Activated CD8-positive, alpha-beta memory T cell treated with anti-CD3 and anti-CD28 coated beads for 24 hours (primary cell): ENCODE data around the gene CGNL1.

ENCODE experiments used
- DNase-seq: peaks from one replicate; pipeline ENCODE4 v3.0.0-alpha.2; 2020

Gene CGNL1

DNA sequence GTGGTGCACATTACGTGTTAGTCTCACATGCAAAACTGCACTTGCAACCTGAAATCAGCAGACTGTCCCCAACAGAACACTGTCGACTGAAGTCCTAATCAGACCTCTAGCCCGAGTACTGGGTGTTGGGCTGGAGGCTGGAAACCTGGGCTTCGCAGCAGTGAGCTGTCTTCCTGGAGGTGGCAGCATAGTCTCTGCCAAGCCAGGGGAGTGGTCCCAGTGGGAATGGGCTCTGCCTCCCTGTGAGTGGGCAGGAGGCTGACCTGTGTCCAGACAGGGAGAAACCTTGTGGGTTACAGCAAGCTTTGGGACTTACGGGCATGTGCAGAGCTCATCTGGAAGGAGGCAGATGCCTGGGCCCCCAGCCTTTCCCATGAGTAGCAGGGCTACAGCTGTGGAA is 177.2 kb downstream of the CGNL1 start:
- DNase-seq = no peak

DNA sequence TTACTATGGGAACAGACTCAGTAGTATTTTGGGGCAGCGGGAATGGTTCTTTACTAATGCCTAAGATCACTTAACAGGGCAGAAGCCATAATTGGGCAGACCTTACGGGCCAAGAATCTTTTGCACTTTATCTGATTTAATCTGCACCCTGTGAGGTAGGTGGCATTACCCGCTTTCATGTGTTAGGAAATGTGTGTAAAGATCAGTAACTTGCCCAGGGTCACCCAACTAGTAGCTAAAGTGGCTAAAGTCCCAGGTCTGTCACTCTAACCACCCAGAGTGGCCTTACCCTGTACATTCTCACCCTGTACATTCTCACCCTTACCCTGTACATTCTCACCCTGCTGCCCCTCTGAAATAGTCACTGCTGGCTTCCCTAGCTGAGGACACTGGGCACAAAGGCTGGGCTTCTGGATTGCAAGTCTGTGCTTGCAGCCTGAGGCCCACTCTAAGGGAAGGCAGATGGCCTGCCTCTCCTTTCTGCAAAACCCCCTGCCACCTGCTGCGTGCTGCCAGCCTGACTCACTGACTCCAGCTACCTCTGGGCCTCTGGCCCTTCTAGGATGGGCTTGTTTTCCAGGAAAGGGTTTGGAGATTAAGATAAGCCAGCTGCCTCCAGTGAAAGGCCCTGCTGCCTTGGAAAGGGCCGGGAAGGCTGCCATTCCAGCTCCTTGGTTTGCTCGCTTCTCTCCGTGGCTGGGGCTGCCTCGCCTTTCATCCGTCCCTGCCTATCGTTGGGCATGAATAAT is 177.9 kb downstream of the CGNL1 start:
- no peak for DNase-seq

DNA sequence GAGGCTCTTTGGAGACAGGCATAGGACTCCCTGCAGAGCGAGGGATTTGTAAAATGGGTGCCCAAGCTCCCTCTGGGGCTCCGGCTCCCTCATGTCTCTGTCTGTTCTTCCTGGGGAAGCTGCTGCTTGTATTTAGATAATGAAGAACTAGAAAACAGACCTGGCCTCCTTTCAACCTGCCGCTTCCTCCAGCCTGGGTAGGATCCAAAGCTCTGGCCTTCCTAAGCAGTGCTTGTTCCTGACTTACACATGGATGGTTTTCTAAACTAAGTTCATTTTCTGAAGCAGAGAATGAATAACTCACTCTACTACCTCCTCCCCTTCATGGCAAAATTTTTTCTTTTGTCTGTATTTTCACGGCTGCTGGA is 178.5 kb downstream of the CGNL1 start:
- DNase-seq = no peak

DNA sequence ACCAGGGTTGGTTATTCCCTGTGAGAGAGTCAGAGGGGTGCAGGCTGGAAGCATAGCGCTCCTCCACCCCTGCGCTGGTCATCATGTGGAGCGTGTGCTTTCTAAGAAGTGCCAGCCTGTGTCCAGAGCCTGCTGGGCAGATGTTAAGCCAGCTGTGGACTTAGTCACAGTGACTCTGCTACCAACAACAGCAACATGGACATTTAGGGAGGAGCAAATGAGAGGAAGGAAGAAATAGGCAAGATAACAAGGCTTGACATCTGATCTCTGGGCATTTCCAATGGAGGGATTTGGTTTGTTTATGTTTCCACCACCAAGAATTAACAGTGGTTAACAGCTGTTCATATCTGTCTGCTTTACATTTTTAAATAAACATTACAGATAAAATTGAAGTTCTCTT is 179.0 kb downstream of the CGNL1 start:
- no peak for DNase-seq

DNA sequence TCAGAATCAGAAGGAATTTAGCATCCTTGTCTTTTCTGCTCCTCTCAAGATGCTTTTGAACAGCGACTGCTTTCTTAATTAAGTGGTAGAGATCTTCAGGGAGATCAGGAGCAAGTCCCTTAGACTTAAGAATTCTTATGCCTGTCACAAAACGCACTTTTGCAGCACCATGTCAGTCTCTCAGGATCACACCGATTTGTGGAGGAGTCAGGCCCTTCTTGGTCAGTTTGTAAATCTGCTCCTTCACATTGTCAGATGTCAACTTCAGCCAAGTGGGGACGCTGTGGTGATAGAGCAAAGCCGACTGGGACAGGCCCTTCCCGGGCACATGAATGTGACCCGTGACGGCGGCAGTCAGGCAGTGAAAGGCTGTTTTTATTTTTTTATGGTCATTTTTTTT is 179.7 kb downstream of the CGNL1 start:
- no peak for DNase-seq

DNA sequence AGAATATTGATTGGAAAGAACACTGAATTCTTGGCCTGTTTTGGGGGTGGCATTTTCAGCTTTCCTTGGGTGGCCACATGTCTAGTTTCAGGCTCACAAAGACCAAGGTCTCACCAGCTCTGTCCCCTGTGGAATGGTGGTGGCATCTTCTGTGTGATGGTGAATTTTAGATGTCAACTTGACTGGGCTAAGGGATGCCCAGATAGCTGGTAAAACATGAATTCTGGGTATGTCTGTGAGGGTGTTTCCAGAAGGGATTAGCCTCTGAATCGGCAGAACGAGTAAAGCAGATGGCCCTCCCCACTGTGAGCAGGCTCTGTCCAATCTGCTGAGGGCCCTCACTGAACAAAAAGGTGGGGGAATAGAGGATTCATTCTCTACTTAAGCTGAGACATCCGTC is 181.0 kb downstream of the CGNL1 start:
- no peak for DNase-seq

DNA sequence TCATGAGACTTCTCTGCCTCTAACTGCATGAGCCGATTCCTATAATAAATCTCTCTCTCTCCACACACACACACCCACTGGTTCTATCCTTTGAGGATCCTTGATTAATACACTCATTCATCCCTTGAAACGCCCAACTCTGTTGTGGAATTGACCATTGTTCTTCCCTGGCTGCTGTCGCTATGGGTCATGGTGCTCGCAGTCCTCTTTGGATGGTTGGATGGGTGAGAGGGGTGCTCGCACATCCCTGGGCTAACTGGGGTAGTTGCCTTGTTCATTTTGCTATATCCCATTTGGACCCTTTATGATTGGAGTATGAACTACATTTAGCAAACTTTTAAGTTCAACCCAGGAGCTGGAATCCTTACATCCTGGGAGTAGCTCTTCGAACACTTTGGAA is 181.5 kb downstream of the CGNL1 start:
- no peak for DNase-seq

DNA sequence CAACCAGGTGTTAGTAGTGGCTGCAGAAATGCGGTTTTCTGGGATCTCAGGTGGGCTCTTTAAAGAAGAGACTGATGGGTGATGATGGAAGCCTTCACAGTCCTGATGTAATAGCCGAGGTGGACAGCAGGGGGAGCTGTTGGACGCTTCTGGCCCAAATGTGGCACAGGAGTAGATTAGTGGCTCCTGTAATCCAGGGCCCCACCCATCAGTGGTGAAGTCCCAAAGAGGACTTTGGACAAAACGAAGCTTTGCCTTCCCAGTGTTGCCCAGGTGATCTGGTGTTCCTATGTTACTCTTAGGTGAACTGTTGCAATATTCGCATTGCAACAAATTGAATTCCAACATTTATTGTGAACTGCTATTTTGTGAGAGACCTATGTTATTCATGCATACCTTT is 183.6 kb downstream of the CGNL1 start:
- DNase-seq = peak; percentile 89

DNA sequence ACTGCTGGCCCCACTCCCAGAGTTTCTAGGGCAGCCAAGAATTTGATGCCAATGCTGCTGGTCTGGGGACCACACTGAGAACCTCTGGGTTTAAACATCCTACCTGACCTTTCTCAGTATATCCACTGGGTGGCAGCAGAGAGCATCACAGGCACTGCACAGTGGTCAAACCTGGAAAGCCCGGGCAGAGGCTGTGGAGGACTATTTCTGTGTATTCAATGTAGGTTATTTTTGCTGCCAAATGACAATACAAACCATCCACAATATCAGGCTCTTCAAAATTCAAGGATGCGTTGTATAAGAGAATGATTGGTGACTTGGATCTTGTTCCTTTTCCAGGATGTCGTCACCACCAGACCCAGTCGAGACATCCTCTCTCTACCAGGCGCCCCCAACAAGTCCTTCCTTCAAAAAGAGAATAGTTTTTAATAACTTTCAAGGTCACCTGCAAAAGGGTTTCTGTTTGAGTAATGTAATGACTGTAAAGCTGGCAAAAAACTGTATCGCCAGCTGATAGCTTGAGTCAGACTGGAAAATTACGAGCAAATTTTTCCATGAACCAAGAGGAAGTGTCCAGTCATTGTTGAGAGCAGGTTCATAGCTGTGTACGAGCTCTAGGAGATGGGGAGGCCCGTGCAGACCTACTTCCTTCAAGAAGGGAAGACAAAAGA is 184.9 kb downstream of the CGNL1 start:
- peak; percentile 77 for DNase-seq

DNA sequence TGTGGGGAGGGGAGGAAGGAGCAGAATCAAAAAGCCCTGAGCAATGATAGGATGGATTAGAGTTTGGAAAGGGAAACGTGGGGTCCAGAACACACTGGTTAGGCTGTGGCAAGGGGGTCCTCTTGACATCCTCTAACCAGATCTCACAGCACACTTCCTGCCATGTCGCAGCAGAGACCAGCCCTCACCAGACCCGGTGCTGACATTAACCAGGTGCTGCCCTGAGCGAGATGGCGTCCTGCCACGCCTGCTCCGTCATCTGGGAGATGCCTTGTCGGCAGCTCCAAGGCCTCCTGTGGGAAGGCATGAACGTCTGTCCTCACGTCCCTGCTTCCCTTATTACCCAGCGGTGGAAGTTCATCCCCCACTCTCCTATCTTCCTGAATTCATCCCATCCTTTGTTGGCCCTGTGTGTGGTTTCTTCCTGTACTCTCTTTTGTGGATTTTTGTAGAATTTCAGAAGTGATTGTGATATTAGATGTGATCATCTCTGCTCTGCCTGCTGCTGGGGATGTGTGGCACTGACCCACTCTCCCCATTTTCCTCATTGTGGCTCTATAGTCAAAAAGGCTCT is 186.0 kb downstream of the CGNL1 start:
- no peak for DNase-seq

DNA sequence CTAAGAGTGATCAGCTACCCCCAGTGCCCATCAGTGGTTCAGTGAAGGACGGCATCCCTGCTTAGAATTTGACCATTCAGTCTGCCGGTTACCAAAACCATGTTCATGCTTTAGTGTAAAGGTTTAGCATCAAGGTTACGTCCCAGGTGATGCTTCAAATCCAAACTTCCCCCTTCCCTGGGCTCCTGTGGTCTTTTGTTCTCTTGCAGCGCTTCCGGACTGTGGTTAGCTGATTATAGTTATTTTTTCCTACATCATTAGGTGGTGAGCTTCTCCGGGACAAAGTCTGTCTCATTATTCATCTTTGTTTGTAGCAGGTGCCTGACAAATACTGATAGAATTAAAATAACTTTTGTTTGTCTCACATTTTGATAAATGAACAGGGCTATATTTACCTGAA is 187.1 kb downstream of the CGNL1 start:
- no peak for DNase-seq

DNA sequence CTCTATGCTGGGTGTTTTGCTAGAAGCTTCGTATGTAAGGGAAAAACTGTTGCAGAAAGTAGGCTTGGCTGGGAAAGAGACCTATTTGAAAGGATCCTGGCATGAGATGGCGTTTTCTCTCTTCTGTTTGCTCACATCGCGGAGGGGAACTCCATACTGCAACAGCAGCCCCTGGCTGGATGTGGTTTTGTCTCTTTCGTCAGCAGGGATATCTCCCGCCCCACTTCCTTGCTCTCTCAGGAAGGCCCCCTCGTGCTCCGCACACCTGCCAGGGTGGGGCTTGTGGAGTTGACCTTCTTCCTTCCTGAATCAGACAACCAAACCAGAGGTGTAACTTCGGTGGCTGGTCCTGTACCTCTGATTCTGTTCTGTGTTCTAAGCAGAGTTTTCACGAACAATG is 189.0 kb downstream of the CGNL1 start:
- no peak for DNase-seq

DNA sequence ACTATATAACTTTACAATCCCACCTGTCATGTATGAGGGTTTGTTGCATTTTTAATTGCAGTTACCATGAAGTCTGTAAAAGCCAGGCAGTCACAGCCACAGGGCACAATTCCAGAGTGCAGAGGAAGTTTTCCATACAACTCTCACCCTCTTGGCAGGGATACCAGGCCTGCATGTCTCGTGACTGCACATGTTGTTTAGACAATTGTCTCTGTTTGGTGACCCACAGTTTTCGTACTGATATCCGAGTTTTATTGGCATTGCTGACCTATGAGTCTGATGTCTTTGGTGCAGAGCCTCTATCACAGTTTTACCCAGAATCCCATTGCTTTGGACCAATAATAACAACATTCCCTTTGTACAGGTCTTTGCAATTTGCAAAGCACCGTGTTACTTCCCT is 190.5 kb downstream of the CGNL1 start:
- DNase-seq = no peak

DNA sequence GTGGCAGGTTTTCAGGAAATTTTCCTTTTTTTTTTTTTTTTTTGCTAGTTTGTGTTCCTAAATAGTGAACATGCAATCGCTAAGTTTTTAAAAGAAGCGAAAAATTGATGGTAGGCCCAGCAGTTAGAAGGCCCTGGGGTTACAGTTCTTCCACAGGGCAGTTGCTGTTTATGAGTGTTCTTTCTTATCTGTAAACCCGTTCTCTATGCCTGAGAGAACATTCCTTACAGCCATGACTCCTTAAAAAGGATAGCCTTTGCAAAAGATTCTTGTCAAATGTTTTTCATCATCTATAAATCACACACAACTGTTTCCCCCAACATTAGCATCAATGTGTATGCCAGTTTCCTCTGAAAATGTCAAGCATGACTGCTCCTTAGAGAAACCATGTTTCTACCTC is 191.6 kb downstream of the CGNL1 start:
- DNase-seq = no peak

DNA sequence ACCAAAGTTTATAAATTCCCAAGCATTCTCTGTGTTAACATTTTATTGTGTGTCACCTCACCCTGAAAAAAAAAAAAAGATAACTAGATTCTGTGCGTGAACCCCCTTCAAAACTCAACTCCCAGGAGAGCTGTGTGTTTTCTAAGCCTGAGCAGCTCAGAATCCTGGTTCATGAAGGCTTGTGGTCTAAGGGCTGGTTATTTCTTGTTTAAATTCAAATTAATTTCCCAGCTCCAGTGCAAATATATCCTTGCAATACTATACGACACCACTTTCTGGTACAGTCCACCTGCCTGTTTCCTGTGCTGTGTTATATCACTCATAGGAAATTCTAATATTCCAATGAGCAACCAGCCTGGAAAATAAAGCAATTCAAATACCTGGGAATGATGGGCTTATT is 192.0 kb downstream of the CGNL1 start:
- DNase-seq = no peak

DNA sequence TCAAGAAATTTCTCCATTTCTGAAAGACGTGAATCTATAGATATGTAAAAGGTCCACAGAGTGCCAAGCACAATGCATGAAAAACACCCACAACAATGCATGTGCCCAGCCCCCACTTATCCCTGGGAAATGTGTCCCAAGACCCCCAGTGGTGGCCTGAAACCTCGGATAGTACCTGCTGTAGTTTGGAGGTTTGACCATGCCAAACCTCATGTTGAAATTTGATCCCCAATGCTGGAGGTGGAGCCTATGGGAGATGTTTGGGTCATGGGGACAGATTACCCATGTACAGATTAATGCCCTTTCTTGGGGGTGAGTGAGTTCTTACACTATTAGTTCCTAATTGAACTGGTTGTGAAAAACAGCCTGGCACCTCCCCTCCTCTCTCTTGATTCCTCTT is 194.0 kb downstream of the CGNL1 start:
- DNase-seq = no peak

DNA sequence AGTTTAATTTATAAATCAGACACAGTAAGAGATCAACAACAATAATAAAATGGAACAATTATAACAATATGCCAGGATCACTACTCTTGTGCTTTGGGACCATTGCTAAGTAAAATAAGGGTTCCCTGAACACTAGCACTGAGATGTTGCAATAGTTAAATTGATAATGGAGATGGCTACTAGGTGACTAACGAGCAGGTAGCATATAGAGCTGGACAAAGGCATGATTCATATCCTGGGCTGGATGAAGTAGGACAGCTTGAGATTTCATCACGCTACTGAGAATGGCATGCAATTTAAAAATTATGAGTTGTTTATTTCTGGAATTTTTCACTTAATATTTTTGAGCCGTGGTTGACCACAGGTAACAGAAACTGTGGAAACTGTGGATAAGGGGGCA is 194.7 kb downstream of the CGNL1 start:
- no peak for DNase-seq

DNA sequence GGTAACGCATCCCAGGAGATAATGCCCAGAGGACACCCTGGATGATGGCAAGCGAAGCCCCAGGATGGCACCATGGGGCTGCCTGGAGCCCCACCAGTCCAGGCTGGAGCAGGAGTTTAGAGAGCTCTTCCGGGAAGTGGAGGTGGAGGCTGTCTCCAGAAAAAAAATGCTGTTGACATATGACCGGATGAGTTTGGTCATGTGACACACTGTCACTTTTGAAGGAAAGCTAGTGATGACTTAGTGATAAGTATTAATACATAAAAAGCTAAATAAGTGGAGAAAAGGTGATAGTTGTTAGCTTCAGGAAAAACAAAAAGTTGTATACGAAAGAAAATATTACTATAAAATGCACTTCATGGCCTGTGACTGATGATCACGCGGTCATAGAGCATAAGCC is 195.4 kb downstream of the CGNL1 start:
- DNase-seq = no peak

DNA sequence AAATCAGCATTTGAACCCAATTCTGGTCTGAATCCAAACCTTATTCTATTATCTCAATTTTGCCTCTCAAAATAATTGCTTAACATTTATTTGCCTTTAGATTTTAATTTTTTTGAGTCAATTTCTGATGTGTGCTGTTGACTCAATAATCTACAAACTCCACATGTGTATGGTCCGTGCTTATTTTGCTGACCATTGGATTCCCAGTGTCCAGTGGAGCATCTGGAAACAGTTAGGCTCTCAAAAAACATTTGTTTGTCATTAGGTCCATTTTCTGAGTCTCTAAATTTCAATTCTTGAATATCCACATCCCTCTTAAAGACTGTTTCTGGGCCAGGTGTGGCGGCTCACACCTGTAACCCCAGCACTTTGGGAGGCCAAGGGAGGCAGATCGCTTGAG is 196.2 kb downstream of the CGNL1 start:
- no peak for DNase-seq

DNA sequence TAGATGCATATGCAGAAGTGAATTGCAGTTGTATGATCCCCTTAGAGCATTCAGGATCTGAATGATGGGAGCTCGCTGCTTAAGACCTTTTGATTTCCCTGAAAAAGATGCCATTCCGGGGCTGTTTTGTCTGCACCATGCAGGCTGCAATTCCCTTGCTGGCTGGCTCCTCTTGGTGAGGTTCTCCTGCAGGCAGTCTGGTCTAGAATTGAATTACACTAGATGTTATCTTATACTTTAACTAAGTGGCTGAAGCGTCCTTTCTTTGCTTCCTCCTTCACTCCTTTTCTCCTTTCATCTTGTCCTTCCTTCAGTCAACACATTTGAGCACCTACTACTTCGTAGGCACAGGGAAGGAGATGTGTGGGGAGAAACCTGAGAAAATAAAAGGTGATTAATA is 196.8 kb downstream of the CGNL1 start:
- no peak for DNase-seq

DNA sequence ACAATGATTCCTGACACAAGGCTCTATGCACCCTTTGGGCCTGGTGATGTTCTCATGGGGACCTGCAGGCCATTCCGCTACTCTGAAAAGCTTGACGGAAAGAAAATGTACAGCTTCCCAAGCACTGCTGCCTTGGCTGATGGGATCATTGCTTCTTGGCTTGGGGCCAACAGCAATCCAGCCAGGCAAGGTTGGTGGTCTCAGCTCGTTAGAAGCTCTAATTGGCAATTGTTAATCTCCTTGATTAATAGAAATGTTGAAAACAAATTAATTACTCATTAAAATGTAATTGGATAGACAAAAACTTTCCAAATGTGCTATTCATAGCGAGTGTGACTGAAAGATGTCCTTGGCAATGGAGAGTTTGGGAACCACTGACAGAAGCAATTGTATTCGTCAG is 199.1 kb downstream of the CGNL1 start:
- no peak for DNase-seq

DNA sequence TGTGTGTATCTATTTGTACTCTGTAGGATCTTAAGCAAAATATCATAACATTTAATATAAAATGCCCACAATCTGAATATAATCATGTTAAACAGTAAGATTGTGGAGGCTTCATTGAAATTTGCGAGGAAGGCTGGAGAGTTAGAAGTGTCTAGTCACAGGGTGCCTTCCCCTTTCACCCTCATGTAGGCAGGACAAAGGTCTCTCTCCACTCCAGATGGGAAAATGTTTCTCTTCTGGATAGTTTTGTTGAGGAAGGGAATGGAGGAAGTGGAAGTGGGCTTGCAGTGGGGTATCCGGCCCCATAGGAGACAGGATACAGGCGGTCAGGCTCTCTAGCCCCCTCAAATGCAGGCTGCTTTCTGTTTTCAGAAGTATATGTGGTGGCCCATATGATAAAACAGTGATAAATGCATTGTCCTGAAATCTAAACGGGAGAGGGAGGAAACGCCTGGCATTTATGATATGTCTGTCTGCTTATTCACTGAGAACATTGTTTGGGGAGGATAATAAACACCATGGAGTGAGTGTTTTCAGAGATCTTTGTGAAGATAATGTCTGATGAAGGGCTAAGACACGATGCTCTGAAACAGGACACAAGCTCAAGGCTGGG is 202.1 kb downstream of the CGNL1 start:
- no peak for DNase-seq

DNA sequence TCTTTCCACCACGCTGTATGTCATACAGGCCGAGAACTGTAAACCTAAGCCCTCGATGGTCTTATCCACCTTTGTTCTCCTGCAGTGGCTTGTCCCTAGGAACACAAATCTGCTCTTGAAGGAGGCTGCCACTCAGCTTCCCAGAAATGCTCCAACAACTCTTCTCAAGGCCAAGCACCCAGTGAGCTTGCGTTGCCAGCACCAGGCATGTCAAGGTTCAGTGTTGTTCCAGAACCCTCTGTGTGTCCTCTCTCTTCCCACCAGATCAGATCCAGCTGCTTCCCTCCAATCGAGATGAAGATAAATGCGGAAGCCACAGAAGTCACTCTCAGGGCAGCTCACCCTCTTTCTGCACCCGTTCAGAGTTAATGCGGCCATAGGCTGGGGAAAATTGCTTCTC is 204.1 kb downstream of the CGNL1 start:
- DNase-seq = no peak

DNA sequence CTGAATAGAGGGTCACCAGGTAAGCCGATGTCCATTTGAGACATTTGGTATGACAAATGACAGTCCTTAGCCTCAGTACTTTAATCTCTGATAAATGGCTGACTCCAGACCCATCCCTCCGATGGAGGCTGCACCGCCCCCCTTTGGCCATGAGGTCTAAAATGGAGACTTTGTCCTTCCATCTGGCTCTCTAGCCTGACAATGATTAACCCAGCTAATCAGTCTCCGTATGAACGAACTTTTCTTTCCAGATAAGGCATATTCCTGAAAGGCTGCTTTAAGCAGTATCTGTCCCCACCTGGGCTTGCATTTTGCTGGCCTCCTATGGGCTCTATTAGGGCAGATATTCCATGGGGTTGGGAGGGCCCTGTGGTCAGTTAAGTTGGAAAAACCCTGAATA is 204.6 kb downstream of the CGNL1 start:
- no peak for DNase-seq
